Measurements from ENCODE around the gene PACRG.

PACRG gene

DNA sequence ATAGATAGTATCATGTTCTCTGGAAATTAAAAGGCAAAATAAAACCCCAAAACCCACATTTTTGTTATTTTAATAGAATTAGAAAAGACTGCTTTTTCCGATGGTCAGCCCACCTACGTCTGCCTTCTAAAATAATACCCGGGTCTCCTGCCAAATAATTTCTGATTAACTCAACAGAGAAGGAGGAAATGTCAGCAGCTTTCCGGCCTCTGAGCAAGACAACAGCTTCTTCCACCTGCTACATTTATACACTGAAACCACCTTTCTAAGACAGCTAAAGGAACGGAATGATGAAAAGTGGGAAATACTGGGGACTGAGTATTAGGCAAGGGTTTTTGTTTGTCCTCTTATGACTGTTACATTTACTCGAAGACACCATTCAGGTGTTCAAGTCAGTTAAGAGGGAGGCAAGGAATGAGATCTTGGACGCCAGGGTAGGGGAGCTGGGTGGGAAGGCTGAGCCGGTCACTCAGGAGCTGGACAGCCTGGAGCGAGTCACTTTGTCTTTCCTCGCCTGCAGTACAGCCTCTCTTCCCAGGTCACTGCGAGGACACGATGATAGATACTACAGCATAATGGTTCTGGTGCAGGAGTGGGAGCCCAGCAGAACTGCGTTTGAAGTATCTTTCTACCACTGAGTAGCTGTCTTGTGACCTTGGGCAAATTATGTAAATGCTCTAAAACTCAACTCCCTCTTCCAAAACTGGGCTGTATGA is 590.5 kb downstream of the PACRG start:
- no peak for DNase-seq

DNA sequence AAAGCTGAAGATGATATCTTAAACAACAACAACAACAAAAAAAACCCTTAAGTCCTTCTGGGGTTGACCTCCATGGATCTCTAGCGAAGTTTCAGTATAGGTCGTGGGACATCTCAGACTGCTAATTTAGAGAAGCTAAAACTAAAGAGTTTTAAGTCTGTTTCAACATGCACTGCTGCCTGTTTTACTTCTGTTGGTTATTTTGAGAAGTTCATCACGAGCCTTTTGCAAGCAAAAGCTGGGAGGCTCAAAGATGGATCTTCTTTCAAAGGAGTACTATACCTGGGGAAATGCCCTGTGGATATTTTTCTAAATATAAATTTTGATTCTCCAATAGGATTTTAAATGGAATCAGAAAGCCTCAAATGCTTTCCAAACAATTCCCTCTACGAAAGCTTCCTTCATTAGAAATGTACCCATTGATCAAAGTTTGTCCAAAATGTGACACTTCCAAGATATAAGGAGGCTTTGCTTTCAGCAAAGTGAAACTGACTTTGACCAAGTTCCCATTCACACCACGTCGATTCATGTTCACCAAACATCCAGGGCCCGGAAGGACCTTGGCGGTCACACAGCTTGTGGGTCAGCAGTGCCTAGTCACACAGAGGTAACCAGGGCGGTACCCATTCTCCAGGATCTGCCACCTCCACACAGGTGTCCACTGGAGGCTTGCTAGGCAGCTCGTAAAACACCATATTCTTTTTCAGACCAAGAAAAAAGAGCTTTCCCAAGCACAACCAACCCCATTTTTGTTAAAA is 592.0 kb downstream of the PACRG start:
- no peak for DNase-seq

DNA sequence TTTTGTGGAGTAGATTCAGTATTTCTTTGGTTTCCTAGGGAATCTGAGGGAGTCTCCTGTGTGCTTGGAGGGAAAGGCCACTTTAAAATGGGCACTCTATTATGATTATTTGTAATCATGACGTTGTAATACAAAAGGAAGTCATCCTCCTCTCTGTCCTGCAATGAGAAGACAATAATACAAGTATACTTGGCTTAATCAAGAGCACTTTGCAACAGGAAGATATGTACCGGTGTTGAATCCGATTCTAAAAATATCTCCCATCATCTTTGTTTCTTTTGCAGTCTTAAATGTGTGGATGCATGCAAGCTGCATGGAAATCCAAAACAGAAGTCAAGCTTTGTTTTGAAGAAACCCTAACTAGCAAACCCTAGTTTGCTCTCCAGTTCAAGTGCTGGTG is 592.6 kb downstream of the PACRG start:
- no peak for DNase-seq

DNA sequence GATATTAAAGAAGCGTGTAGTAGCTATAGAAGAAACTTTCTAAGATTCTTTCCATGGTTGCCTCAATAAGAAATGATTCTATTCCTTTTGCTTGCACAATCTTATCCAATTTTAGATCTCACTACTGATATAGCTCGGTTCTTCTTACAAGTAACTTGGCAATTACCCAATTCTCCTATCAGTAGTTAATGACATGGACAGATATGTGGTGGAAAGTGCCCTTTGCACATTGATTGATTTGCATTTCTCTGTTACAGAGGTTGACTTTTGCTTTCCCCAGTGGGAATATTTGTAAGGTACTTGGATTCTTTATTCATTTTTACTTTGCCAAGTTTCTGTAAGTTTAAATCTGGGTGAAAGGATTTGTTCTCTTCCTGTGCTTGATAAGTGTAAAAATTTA is 593.0 kb downstream of the PACRG start:
- no peak for DNase-seq

DNA sequence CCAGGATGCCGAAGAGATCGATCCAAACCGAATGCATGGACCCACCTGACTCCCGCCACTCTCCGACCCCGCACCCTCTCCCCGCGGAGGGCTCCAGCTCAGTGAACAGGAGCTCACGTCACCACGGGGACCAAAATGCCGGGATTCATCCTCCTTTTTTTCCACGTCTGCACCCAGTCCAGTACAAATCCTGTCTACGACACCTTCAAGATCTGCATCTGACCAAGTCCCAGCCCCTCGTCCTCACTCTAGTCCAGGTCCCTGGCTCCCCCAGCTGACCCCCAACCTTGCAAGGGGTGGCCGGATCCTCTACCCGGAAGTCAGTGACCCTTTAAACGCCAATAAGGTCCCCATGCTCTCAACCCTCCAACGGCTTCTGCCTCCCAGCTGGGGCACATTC is 593.9 kb downstream of the PACRG start:
- DNase-seq, result no peak

DNA sequence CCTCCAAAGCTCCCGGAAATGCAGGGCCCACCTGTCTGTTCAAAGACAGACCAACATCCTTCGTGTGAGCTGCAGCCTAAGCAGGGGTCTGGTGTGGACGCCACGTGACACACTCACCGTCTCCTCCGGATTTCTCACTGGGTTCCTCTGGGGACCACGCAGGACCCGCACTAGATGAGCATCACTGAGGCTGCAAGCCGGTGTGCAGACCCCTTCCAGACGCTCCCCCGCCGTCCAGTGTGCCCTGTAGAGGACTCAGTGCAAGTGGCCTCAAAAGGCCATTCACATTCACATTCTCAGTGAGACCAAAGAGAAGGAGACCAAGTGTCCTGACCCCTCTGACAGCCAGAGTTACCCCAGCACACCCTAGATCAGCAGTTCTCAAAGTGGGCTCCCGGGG is 595.5 kb downstream of the PACRG start:
- no peak for DNase-seq

DNA sequence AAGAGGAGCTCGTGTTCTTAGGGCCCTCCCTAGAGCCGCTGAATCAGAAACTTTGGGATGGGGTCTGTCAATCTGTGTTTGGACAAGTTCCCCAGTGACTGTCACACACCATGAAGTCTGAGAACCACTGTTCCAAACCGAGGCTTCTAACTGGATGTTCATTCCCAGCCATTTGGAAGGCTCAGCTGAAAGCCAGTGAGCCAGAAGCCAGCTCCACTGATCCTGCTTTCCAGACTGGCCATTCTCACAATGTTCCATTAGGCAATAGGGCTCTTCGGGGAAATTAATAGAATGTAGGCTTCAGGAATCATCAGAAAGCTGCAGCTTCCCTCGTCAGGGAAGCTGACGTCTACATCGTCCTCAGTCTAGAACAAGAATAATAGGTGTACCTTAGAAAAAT is 595.9 kb downstream of the PACRG start:
- peak in 4 of 14 donors; percentile 32 to 64 (median 42) for DNase-seq

DNA sequence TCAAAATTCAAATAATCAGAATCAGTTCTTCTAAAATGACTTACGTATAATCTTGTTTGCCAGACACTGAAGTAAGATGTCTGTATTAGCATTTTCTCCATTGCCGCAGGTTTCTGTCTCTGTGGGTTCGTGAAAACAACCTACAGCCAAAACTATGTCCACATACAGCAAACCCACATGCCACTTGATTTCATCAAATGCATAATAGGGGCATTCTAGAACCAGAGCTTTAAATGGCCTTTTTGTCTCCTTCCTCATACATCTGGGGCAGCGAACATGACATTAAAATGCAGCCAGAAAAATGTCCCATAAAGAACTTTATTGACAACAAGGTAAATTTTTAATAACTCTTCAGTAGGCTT is 596.5 kb downstream of the PACRG start:
- no peak for DNase-seq

DNA sequence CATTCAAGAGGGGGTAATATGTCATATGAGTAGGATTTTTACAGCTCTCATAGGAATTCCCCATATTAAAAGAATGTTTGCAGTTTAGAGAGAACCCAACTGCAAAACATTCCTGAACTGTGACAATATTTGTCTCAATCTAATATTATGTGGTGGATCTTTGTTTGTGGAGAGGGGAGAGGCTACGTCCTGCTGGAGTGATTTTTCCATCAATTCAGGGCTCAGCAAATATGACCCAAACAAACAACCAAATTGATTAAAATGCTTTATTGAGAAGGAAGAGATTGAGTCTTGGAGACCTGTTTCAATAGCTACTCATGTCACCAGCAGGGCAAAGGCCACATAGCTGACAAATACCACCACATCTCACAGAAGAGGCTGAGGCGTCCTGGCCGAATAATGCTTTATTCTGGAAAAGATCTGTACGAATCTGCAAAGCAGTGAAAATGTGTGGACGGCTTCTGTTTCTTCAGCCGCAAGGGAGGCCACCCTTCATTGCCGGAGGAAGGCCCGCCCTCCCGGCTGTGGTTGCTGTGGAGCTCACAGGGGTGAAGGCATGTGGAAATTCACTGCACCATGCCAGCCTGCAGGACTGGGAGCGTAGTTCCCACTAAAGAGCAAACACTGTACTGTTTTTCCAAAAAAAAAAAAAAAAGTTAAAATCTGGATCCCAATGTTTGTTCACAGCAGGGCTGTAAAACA is 597.1 kb downstream of the PACRG start:
- DNase-seq, result peak in 9 of 14 donors; percentile 14 to 72 (median 52)

DNA sequence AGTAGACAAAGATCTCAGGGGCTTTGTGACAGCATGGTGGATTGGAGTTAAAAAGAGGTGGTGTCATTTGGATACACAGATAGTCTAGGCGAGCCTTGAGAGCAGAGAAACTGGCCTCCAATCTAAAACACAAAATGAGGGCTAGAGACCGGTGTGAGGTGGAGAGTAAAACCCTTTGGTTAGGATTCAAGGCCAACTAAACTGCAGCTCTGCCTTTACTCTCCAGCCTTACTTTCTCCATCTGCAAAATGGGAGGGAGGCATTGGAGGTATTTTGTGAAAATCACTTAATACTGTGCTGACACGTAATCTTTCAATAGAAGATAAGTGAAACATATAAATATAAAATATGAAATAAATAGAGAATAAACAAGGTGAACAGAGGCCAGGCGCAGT is 597.6 kb downstream of the PACRG start:
- no peak for DNase-seq

DNA sequence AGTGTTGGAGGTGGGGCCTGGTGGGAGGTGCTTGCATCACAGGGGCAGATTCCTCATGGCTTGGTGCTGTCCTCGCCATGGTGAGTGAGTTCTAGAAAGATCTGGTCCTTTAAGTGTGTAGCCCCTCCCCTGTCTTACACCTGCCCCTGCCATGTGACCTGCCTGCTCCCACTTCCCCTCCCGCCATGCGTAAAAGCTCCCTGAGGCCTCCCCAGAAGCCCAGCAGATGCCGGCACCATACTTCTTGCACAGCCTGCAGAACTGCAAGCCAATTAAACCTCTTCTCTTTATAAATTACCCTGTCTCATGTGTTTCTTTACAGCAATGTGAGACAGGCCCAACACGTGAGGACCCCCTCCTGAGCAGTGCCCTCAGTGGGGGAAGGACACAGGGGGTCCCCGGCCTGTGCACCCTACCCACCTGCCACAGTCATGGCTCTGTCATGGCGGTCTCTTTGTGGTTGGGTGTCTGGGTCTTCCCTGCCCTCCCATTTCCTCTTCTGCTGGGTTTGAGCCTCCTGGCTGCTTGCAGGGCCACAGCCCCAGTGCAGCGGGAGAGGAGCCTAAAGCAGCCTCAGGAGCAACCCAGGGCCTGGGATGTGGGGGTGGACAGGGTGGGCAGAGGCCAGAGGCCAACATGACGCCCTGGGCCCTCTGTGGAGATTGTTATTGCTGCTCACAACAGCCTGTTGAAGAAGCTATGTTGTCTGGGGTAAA is 599.5 kb downstream of the PACRG start:
- DNase-seq, result no peak

DNA sequence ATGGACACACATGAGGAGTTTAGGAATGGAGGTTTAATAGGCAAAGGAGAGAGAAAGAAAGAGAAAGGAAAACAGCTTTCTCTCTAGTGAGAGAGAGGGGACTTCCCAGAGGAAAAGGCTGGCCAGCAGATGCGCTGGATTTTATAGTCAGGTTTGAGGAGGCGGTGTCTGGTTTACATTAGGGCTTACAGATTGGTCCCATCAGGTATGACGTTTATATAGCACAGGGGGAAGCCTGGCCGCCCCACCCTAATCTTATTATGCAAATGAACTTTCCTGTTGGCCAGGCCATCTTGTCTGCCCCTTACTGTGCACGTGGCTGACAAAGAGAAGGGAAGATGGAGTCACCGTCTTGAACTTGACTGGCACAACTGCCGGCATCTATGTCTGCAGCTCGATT is 600.1 kb downstream of the PACRG start:
- DNase-seq, result no peak

DNA sequence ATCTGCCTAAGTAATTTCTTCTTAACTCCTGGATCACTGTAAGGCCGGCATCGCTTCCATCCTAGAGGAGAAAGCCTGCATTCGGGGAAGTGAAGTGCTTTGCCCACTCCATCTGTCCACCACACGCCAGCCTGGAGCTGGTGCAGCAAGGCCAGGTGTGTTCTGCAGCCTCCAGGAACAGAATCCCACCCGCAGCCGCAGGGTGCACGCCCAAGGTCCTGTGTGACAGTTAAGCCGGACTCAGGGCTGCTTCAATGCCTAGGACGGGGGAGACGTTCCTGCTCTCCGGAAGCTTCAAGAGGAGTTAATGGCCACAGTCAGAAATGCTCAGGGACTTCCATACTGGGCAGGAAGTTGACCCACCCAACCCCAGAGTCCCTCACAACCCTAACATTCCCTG is 600.6 kb downstream of the PACRG start:
- DNase-seq, result no peak

DNA sequence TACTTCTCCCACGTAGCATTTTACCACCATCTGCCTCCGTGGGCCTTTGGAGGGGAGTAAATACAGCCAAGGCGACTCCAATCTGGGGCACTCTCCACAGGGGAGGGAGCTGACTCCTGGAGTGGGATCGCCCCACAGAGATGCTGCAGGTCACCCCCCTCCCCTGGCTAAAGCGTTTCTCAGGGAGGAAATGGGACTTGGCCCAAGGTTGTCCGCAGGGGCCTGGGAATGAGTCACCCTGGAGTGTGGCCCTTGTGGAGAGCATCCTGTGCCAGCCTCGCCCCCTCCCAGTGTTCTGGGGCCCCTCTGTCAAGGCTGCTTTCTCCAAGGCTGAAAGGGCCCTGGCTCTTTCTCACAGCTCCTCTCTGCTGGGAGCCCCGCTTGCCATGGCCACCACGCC is 602.2 kb downstream of the PACRG start:
- DNase-seq, result peak in 8 of 14 donors; percentile 13 to 86 (median 51)

DNA sequence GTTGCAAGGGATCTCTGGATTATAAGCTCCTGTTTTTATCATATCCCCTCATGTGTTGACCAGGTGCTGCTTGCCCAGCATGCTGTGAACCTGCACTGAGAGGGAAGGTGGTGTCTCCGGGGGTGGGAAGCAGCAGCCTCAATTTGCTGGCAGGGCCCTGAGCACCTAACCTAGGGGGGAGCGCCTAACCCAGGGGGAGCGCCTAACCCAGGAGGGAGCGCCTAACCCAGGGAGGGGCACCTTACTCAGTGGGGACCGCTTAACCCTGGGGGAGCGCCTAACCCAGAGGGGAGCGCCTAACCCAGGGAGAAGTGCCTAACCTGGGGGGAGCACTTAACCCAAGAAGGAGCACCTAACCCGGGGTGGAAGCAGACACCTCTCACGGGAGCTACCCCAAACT is 603.5 kb downstream of the PACRG start:
- no peak for DNase-seq

DNA sequence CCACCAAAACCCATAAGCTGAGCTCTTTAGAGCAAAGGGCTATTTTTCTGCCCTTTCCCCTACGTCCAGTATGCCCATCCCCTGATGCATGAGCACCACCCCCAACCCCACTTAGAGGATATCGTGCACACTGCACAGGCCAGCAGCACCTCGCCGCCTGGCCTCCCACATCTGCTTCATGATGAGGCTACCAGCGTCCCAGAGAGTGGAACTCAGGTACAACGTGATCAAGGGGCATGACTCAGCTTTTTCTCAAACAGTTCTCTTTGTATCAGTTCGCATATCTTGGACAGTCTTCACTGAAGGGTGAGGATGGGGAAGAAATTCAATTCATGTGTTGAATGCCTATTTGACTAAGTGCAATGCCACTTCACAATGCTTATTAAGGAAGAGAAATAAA is 604.8 kb downstream of the PACRG start:
- DNase-seq, result no peak

DNA sequence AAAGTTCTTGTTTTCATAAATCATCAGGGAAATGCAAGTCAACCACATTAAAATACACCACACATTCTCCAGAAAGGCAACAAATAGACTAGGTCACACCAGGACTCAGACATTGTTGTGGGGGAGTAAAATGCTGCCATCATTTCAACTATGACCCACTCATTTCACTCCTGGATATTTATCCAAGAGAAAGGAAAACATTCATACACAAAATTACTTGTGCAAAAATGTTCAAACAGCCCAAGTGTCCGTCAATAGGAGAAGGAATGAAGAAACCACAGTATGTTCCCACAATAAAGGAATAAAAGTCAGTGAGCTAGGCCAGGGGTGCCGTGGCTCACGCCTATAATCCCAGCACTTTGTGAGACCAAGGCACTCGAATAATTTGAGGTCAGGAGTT is 605.3 kb downstream of the PACRG start:
- no peak for DNase-seq

DNA sequence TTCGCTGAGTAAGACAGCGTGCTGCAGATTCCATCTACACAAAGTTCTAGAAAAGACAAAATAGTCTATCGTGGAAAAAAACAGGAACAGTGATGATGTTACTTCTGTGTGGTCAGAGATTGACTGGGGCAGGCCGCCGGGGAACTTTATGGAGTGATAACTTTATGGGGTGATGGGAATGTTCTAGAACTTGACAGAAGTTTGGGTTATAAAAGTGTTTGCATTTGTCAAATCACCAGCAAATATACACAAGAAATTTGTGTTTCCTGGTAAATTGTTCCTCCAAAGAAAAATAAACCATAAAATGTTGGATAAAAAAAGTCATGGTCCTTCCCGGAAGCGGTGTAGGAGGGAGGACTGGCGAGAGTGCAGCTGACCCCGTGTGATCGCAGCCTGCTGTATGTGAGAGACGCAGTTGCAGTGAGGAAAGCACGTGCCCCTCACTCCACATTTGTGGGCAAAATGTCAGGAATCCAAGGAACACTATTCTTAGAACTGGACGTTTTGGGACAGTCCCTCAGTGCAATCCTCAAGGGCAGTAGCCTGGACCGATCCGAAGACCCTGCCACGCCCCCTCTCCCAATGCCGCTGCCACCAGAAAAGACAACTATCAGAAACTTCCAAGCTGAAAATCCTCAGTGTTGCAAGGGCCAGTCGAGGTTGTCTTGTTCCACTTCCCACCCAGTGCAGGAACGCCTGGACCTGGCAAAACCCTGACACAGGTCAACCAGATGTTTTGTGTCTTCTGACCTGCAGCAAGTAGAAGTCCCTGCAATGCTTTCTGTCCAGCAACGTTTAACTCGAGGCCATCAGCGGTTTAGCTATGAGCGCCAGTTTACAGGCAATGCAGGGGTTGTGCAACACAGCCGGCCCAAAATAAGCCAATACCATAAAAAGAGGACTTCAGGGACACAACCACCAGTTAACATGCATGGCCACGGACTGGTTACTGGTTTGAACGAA is 606.2 kb downstream of the PACRG start:
- no peak for DNase-seq

DNA sequence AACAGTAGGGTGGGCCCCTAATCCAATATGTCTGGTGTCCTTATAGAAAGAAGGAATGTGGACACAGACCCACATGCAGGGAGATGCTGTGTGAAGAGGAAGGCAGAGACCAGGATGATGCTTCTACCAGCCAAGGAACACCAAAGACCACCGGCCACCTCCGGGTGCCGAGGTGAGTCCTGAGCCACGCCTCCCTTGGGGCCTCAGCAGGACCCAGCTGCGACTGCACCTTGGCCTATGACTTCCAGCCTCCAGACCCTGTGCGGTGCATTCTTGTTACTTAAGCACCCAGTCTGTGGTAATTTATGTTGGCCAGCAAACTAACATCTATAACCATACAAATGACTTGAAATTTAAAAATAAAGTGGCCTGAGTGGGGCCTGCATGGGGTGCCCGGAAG is 607.3 kb downstream of the PACRG start:
- DNase-seq, result no peak

DNA sequence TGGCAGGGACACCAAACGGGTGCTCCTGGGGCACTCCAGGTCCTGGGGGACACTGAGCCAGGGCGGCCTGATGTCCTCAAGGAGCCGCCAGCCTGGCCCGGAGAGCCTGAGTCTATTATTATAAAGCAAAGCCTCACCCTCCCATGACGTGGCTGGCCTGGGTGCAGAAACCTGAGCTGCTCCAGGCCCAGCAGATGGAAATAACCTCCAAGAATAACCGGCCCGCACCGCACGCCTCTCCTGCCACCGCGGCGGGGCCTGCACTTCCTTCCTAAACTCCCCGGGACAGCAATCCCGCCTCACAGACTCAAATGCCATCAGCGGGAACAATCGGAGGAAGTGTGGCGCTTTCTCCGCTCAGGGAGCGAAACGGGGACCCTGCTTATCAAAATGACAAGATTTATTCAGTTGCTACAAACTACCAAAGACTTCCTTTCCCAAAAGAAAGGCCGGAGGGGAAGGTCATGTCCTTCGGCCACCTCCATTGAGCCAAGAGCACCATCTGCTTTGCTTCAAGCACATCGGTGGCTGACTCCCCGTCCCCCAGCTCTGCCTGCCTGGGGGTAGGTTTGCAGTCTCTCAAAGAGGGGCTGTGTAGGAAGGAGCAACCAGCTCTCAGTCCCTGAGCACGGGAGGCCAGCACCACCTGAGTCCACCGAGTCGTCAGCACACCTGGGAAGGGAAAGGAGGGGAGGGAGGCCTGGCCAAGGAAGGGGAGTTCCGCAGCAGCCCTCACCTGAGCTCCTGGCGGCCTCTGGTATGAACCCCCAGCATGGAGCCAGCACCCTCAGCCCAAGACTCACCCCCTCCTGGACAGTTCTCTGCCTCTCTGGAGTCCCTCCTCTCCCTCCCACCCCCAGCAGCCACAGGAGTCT is 608.1 kb downstream of the PACRG start:
- DNase-seq, result peak in 1 of 14 donors; percentile 51

DNA sequence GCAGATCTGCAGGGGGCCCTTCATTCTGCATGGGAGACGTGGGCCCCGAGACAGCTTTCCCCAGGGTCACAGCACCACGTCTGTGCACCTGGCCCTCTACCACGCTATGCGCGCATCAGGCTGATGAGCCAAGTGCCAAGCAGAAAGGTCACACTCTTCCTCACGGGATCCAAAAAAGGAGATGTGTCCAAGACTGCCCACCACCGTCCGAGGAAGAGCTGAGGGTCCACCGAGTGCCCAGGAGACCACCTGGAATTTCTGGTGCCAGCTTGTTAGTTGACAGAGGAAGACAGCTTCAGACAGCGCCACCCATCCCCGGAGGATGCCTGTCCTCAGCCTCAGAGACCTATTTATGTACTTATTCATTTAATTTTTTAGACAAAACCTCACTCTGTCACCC is 609.2 kb downstream of the PACRG start:
- no peak for DNase-seq
